A549 (cell line): ENCODE results near the gene SSR3. TPM values are rescaled to one million over a fixed set of nuclear protein-coding genes. Genes with fewer than 3 reads are reported as not detected.

Source experiments
- ATAC-seq, 2 experiments: fragments of 200-7000 bp in 1 of 2; fragments of >200 bp in 1 of 2; cut with Nextera tagmentation in 1 of 2; cut with Tn5 transposase in 1 of 2; 3 replicates each; pipeline versions ENCODE4 v1.8.0 to v1.9.1; 2018 to 2020; ENCODE audit warnings: mild to moderate bottlenecking in 1 of 2, moderate library complexity in 1 of 2
- CTCF ChIA-PET: fragments of 300-600 bp; sonication (Branson Sonifier 250); formaldehyde crosslinking; extraction: SDS; loops from one replicate; lab custom pipeline; 2021; ENCODE audit warnings: antibody characterized with exemption, inconsistent platforms; lab: Yijun Ruan, JAX
- POLR2A ChIA-PET: fragments of 350-600 bp; formaldehyde crosslinking; extraction: SDS; loops from one replicate; lab custom pipeline; 2021; ENCODE audit warnings: antibody characterized with exemption, inconsistent platforms; lab: Yijun Ruan, JAX
- DNase-seq, 2 experiments: peaks; one replicate each; pipeline versions ENCODE4 v3.0.0 to v3.0.0-alpha.2; 2011 to 2016; ENCODE audit warnings: low read depth in 1 of 2, low spot score in 1 of 2
- FAIRE-seq: peaks from 2 replicates; lab custom pipeline; 2011; peaks lifted over from hg19 to GRCh38; lab: Jason Lieb, UNC
- H3K27ac ChIP-seq, 2 experiments: fragments of >200 bp; sonication (Bioruptor Twin); formaldehyde crosslinking; 3 replicates each; pipeline ENCODE4 v1.5.1; 2016 to 2017
- H3K4me1 ChIP-seq: fragments of >200 bp; sonication (Bioruptor Twin); formaldehyde crosslinking; 3 replicates; pipeline ENCODE4 v1.6.1; 2016
- H3K4me2 ChIP-seq: fragments of >200 bp; sonication (Bioruptor Twin); formaldehyde crosslinking; 3 replicates; pipeline ENCODE4 v1.6.1; 2016
- H3K4me3 ChIP-seq: fragments of >200 bp; sonication (Bioruptor Twin); formaldehyde crosslinking; 3 replicates; pipeline ENCODE4 v1.5.1; 2016
- H3K9me3 ChIP-seq: fragments of >200 bp; sonication (Bioruptor Twin); formaldehyde crosslinking; 3 replicates; pipeline ENCODE4 v1.6.1; 2016
- BCL3 ChIP-seq: fragments of >200 bp; sonication (Bioruptor Twin); formaldehyde crosslinking; IDR thresholded peaks from 3 replicates; pipeline ENCODE4 v1.6.1; 2016
- CHD2 ChIP-seq: fragments of 150-350 bp; IDR thresholded peaks from 2 replicates; pipeline ENCODE4 v1.6.1; 2014; ENCODE audit warnings: low read length; ENCODE audit not compliant: partially characterized antibody
- FOSL2 ChIP-seq, 2 experiments: fragments of 450-650 bp in 1 of 2; fragments of >200 bp in 1 of 2; sonication (Bioruptor Twin) in 1 of 2; formaldehyde crosslinking; IDR thresholded peaks; 2 replicates each; pipeline versions ENCODE4 v1.5.0 to v1.6.1; 2016 to 2020; ENCODE audit warnings: mild to moderate bottlenecking in 1 of 2, moderate library complexity in 1 of 2
- HDAC2 ChIP-seq: fragments of 200-600 bp; sonication (generic); IDR thresholded peaks from 2 replicates; pipeline ENCODE4 v1.6.1; 2016
- HEYL ChIP-seq: fragments of 250-450 bp; sonication (Bioruptor Pico); IDR thresholded peaks from 2 replicates; pipeline ENCODE4 v1.8.0; 2021; ENCODE audit warnings: mild to moderate bottlenecking, moderate library complexity
- HOXB13 ChIP-seq: fragments of 250-450 bp; sonication (Bioruptor Pico); IDR thresholded peaks from 2 replicates; pipeline ENCODE4 v1.5.0; 2020; ENCODE audit warnings: low read depth, mild to moderate bottlenecking, moderate library complexity
- JUN ChIP-seq, 2 experiments: fragments of >200 bp; sonication (Bioruptor Twin); formaldehyde crosslinking; IDR thresholded peaks; 2 replicates in 1 of 2; 3 replicates in 1 of 2; pipeline ENCODE4 v1.6.1; 2016 to 2017
- JUNB ChIP-seq: fragments of >200 bp; sonication (Bioruptor Twin); formaldehyde crosslinking; IDR thresholded peaks from 2 replicates; pipeline ENCODE4 v1.6.1; 2016
- KDM1A ChIP-seq: fragments of 200-600 bp; sonication (generic); IDR thresholded peaks from 2 replicates; pipeline ENCODE4 v1.6.1; 2016; ENCODE audit warnings: low read depth, mild to moderate bottlenecking
- MAX ChIP-seq: IDR thresholded peaks from 2 replicates; pipeline ENCODE4 v1.6.1; 2012
- NPAS2 ChIP-seq: fragments of 250-450 bp; sonication (Bioruptor Pico); IDR thresholded peaks from 2 replicates; pipeline ENCODE4 v1.8.0; 2022; ENCODE audit warnings: mild to moderate bottlenecking, moderate library complexity, borderline replicate concordance
- PBX3 ChIP-seq: IDR thresholded peaks from 2 replicates; pipeline ENCODE4 v1.6.1; 2012
- PHF8 ChIP-seq: fragments of 200-600 bp; sonication (generic); IDR thresholded peaks from 2 replicates; pipeline ENCODE4 v1.6.1; 2016; ENCODE audit warnings: low read depth, mild to moderate bottlenecking, antibody characterized with exemption, moderate library complexity, borderline replicate concordance
- POLR2A ChIP-seq: IDR thresholded peaks from 2 replicates; pipeline ENCODE4 v1.6.1; 2012; ENCODE audit warnings: mild to moderate bottlenecking, low read length
- USF2 ChIP-seq: fragments of 450-650 bp; IDR thresholded peaks from 2 replicates; pipeline ENCODE4 v1.6.1; 2014; ENCODE audit warnings: antibody characterized with exemption
- ZC3H11A ChIP-seq: fragments of 450-650 bp; IDR thresholded peaks from 2 replicates; pipeline ENCODE4 v1.6.1; 2014; ENCODE audit warnings: antibody characterized with exemption, mild to moderate bottlenecking
- WGBS: methylation state at CpG from one replicate; pipeline ENCODE4 v1.1.6; 2017; ENCODE audit errors: missing lambda C conversion rate; 5-methylcytosine and 5-hydroxymethylcytosine counted together
- polyA minus RNA-seq: library from RNA; depleted of rRNA, polyadenylated mRNA; stranded (reverse); fragments of >200 nt; gene quantifications from 2 replicates; pipeline ENCODE4 v1.2.3, GENCODE V29; 2011; rRNA and poly(A)+ RNA removed
- polyA plus RNA-seq, 4 experiments: library from polyadenylated mRNA; depleted of rRNA in 3 of 4; stranded (reverse); fragments of >200 nt; fragmentation: RNase III in 1 of 4; extraction: RNeasy Plus Mini Kit Qiagen cat#74134 plus additional on column Dnase treatment in 1 of 4; gene quantifications; 2 replicates in 3 of 4; 3 replicates in 1 of 4; pipeline ENCODE4 v1.2.3, GENCODE V29; 2011 to 2017

The SSR3 gene
- polyA plus RNA-seq (2011; rRNA removed) (187 and 242 TPM in 2 replicates), polyA plus RNA-seq (2017; fragmentation: RNase III; extraction: RNeasy Plus Mini Kit Qiagen cat#74134 plus additional on column Dnase treatment) (154 to 166 TPM (median 156 TPM) in 3 replicates), polyA minus RNA-seq (207 and 305 TPM in 2 replicates)
- polyA plus RNA-seq (2012; cell fraction: cytosol; rRNA removed), result 74.2 and 85.7 TPM in 2 replicates
- 22.4 and 26.7 TPM in 2 replicates for polyA plus RNA-seq (2012; cell fraction: nucleus; rRNA removed)

DNA sequence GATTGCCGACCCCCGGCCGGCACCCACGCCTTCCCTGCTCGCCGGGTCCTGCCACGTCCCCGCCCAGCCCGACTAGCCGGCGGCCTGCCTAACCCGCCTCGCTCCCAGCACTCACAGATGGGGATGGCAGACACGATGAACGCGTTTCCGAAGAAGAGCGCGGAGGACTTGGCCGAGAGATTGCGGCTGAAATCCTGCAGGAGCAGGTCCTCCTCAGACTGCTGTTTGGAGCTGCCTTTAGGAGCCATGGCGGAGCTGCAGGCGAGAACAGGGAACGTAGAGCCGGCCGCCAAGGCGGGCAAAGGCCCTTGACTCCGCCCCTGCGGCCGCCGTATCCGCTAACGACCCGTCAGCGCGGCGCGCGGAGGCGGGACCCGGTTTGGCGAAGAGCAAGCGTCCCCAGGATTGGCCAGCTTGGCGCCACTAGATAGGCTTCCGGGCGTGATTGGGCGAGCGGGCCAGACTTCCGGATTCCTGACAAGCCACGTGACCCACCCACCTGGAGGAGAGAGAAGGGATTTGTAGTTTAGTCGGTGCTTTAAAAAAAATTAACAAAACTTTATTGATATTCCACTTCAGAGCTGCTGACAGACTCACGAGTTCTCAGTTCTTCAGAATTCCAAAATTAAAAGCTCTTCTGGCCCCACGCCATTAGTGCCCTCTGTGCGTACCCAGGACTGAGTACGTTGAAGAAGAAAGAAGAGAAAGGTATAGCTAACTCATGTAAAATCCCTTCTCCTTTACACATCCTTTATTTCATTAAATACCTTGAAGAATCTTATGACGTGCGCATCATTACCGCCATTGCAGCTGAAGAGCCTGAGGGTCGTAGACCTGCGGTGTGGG is at the start of gene SSR3:
Gene SSR3 (minus strand): TSS at position 276 of the 846 bp plus-strand sequence. CDS start 28 bp downstream, at position 248.
- WGBS, result 7% methylated on average over 16 of the region's 60 CpGs
- ATAC-seq, result peak; percentile 99 to 100

DNA sequence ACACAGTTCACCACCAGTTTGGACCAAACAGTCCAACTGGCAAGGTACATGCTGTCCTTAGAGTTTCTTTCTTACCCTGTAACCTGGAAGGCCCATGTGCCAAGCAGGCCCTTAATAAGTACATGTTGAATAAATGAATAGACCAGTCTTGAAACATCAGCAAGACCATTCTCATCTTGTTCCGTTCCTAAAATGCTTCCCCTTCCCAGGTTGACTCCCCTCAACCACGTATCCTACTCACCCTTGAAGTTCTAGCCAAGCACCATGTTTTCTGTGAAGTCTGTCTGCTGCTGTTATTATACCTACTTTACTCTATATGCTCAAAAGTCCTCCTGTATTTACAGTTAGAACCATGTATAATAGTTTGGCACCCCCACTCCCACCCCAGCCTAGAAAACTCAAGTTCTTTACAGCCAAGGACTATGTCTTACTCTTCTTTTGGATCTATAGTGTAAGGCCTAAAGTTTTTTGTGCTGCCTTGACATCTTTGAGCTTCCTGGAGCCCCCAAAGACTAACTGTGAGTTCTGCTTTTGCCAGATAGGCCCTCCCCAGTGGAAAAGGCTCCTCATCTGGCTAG is 49.2 kb upstream of the SSR3 start:
- peak overlapping the region in 1 of 2 experiments; percentile 8; a peak in 1 of 6 replicates for H3K27ac ChIP-seq
- no peaks in the 10 kb centered on the region for H3K9me3 ChIP-seq
- DNase-seq, result no peak
- H3K4me1 ChIP-seq, result no peaks in the 10 kb centered on the region
- WGBS, result 86% methylated on average over 2 of the region's 2 CpGs
- no peak overlapping the region for H3K4me2 ChIP-seq
- CTCF ChIA-PET, result no interaction called here
- FAIRE-seq, result no peak
- POLR2A ChIA-PET, result no interaction called here
- H3K4me3 ChIP-seq, result no peak overlapping the region
- ATAC-seq, result no peak
- TF ChIP-seq HDAC2 (no peak), JUN (IDR thresholded peaks at IDR 0.05) (no peak), ZC3H11A (no peak), NPAS2 (CRISPR knock-in tag) (no peak), HEYL (no peak), KDM1A (no peak), JUNB (no peak), HOXB13 (CRISPR knock-in tag) (no peak)

More for the DNA sequence above, at the start of gene SSR3:
- TF ChIP-seq PBX3 (no peak), FOSL2 (IDR thresholded peaks at IDR 0.05) (no peak), FOSL2 (CRISPR knock-in tag; IDR thresholded peaks at IDR 0.05) (peak; percentile 41; the same call in 1 of the 2 replicates), MAX (peak; percentile 62; the same call in 1 of the 2 replicates), BCL3 (peak; percentile 46; the same call in 1 of the 3 replicates), JUN (IDR thresholded peaks at IDR 0.05) (peak; percentile 80 to 91; a peak in 4 of 5 replicates), PHF8 (peak; percentile 65; the same call in 1 of the 2 replicates), CHD2 (no peak), POLR2A (peak; percentile 76), USF2 (peak; percentile 97)
- TF ChIP-seq, all 56 proteins: peak for 7
- Histone ChIP-seq H3K4me3 (peak within 1 kb of the TSS; percentile 61), H3K4me1 (peaks cover 16% of the 10 kb centered on the region; the same call in 2 of the 3 replicates), H3K9me3 (no peaks in the 10 kb centered on the region), H3K4me2 (peak within 1 kb of the TSS; percentile 86), H3K27ac (peak within 1 kb of the TSS; percentile 83 to 93)
- DNase-seq, result peak; percentile 92 to 99
- POLR2A ChIA-PET, result interaction anchor here (0.7 to 2.3 kb wide), 11 partner anchors 11 to 605 kb away, joined by 3 to 38 read pairs (median 4); partner anchors contain the start of genes CCNL1 and TIPARP
- CTCF ChIA-PET, result interaction anchor here (0.6 to 4.1 kb wide), 11 partner anchors 12 to 582 kb away, joined by 3 to 25 read pairs (median 4); partner anchors contain the start of gene TIPARP
- FAIRE-seq, result peak; percentile 49
